ENCODE data around the gene DST. TPM values are rescaled to one million over a fixed set of nuclear protein-coding genes. Genes with fewer than 3 reads are reported as not detected.
A peak's percentile ranks its signal among the peaks of the same experiment; 100 is the strongest.
"Not testable (repeated sequence)": the region's sequence is repeated elsewhere in the genome, so short reads cannot be mapped to it uniquely, and the experiment has no call there.

DST gene
- total RNA-seq, 4 donors from 2014 or later, result 114 to 219 (median 204) TPM

GRCh38 chr6:56570413-56571359 is 72.0 kb downstream of the DST start:
- in situ Hi-C loops (cut with MboI; ENCODE audit: low sequenced_read_pairs in 4 of 4), result loop anchor here in 1 of 4 donors (10.0 kb wide), 1 partner anchor 206 kb away; no protein-coding TSS in a partner anchor
- no peak overlapping the region for H3K27ac ChIP-seq
- no peaks in the 10 kb centered on the region for H3K27me3 ChIP-seq
- peaks cover 0 to 29% of the 10 kb centered on the region in 2 donors for H3K36me3 ChIP-seq
- no peak for DNase-seq
- ATAC-seq, result peak in 1 of 2 donors; percentile 56
- TF ChIP-seq CTCF (IDR thresholded peaks at IDR 0.05 in 4 of 5, conservative IDR thresholded peaks at IDR 0.05 in 1 of 5) (peak in 4 of 5 experiments; percentile 23 to 58 (median 45)), POLR2A (IDR thresholded peaks at IDR 0.05) (no peak)
- no peaks in the 10 kb centered on the region for H3K9me3 ChIP-seq
- H3K4me1 ChIP-seq, result no peaks in the 10 kb centered on the region
- no peak overlapping the region for H3K4me3 ChIP-seq
- intact Hi-C loops (cut with DNase I; ENCODE audit: low total_unique reads), result loop anchor here (2.0 kb wide), 1 partner anchor 212 kb away; no protein-coding TSS in a partner anchor

- intact Hi-C loops (cut with DNase I; ENCODE audit: low total_unique reads) (no loop called here), in situ Hi-C loops (cut with MboI; ENCODE audit: low sequenced_read_pairs in 4 of 4) (no loop called here)
- no peaks in the 10 kb centered on the region for H3K27me3 ChIP-seq
- no peak for ATAC-seq
- no peak overlapping the region for H3K27ac ChIP-seq
- H3K4me3 ChIP-seq, result no peak overlapping the region
- no peaks in the 10 kb centered on the region for H3K4me1 ChIP-seq
- H3K36me3 ChIP-seq, result peaks cover 0 to 29% of the 10 kb centered on the region in 2 donors
- no peaks in the 10 kb centered on the region for H3K9me3 ChIP-seq
- DNase-seq, result no peak
- TF ChIP-seq POLR2A (IDR thresholded peaks at IDR 0.05) (no peak), CTCF (IDR thresholded peaks at IDR 0.05 in 4 of 5, conservative IDR thresholded peaks at IDR 0.05 in 1 of 5) (no peak)
Observed at GRCh38 chr6:56567501-56567900, 75.2 kb downstream of the DST start.

- DNase-seq; H3K27ac ChIP-seq; H3K4me3 ChIP-seq; H3K9me3 ChIP-seq; ATAC-seq; H3K27me3 ChIP-seq; in situ Hi-C loops (cut with MboI; ENCODE audit: low sequenced_read_pairs in 4 of 4); H3K4me1 ChIP-seq; intact Hi-C loops (cut with DNase I; ENCODE audit: low total_unique reads): not testable (repeated sequence)
- H3K36me3 ChIP-seq, result peaks cover 0 to 38% of the 10 kb centered on the region in 2 donors
Observed at GRCh38 chr6:56562730-56563129, 80.0 kb downstream of the DST start.

GRCh38 chr6:56556751-56557540 is 85.7 kb downstream of the DST start:
- H3K27ac ChIP-seq, result peak overlapping the region in 1 of 4 donors; percentile 57
- H3K27me3 ChIP-seq, result no peaks in the 10 kb centered on the region
- no peak for DNase-seq
- H3K4me1 ChIP-seq, result peaks cover 5 to 7% of the 10 kb centered on the region in 2 donors
- H3K9me3 ChIP-seq, result no peaks in the 10 kb centered on the region
- ATAC-seq, result no peak
- TF ChIP-seq CTCF (IDR thresholded peaks at IDR 0.05 in 4 of 5, conservative IDR thresholded peaks at IDR 0.05 in 1 of 5), result no peak
- no peak for TF ChIP-seq POLR2A (IDR thresholded peaks at IDR 0.05)
- H3K36me3 ChIP-seq, result peaks cover 0 to 45% of the 10 kb centered on the region in 2 donors
- intact Hi-C loops (cut with DNase I; ENCODE audit: low total_unique reads), result loop anchor here (5.0 kb wide), 1 partner anchor 35 kb away; no protein-coding TSS in a partner anchor
- H3K4me3 ChIP-seq, result no peak overlapping the region
- in situ Hi-C loops (cut with MboI; ENCODE audit: low sequenced_read_pairs in 4 of 4), result no loop called here

Measured in gastrocnemius medialis (tissue), 4 donors.